C4-2B (cell line): ENCODE data around the gene AXIN1.

ENCODE experiments used
- ZFX ChIP-seq: fragments of 450-650 bp; IDR thresholded peaks from 2 replicates; pipeline ENCODE4 v1.6.1; 2017
- TF ChIP-seq, protein P1 (sequence below): fragments of 450-650 bp; conservative IDR thresholded peaks from 2 replicates; pipeline ENCODE4 v1.5.1; 2017; ENCODE audit warnings: mild to moderate bottlenecking

DNA sequence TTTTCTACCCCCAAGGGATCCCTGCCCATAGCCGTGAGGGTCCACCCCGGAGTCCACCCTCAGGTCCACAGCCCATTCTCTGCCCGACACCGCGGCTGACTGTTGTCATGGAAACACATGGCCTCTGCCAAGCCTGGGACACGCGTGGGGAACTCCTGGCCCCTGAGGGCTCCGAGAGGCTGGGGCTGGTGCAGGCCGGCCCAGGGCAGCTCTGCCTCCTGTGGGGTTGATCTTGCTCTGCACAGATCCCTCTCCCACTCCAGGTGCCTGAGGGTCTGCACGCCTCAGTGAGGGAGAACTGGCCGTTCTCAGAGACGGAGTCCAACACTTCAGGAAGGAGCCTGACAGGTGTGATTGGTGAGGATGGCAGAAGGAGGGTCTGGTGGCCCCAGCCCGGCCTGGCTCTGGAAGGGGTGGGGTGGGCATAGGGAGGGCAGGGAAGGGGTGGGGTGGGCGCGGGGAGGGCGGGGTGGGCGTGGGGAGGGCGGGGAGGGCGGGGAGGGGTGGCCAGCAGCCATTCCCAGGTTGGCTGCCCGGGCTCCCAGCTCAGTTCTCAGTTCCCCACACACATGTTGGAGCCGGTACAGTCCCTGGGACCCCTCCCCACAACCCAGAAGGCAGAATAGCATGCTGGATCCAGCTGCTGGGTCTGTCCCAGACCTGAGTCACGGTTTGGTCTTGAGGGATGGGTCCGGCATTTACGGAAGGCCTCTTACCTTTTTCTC, 11.4 kb upstream of the AXIN1 start:
- TF ChIP-seq, protein P1, sequence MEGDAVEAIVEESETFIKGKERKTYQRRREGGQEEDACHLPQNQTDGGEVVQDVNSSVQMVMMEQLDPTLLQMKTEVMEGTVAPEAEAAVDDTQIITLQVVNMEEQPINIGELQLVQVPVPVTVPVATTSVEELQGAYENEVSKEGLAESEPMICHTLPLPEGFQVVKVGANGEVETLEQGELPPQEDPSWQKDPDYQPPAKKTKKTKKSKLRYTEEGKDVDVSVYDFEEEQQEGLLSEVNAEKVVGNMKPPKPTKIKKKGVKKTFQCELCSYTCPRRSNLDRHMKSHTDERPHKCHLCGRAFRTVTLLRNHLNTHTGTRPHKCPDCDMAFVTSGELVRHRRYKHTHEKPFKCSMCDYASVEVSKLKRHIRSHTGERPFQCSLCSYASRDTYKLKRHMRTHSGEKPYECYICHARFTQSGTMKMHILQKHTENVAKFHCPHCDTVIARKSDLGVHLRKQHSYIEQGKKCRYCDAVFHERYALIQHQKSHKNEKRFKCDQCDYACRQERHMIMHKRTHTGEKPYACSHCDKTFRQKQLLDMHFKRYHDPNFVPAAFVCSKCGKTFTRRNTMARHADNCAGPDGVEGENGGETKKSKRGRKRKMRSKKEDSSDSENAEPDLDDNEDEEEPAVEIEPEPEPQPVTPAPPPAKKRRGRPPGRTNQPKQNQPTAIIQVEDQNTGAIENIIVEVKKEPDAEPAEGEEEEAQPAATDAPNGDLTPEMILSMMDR, result no peak
- TF ChIP-seq ZFX, result no peak
